ENCODE data around the gene TNNI2. TPM values are rescaled to one million over a fixed set of nuclear protein-coding genes. Genes with fewer than 3 reads are reported as not detected.

Gene TNNI2
- total RNA-seq, 1 experiment from 2014 or later = 7.8 TPM

DNA sequence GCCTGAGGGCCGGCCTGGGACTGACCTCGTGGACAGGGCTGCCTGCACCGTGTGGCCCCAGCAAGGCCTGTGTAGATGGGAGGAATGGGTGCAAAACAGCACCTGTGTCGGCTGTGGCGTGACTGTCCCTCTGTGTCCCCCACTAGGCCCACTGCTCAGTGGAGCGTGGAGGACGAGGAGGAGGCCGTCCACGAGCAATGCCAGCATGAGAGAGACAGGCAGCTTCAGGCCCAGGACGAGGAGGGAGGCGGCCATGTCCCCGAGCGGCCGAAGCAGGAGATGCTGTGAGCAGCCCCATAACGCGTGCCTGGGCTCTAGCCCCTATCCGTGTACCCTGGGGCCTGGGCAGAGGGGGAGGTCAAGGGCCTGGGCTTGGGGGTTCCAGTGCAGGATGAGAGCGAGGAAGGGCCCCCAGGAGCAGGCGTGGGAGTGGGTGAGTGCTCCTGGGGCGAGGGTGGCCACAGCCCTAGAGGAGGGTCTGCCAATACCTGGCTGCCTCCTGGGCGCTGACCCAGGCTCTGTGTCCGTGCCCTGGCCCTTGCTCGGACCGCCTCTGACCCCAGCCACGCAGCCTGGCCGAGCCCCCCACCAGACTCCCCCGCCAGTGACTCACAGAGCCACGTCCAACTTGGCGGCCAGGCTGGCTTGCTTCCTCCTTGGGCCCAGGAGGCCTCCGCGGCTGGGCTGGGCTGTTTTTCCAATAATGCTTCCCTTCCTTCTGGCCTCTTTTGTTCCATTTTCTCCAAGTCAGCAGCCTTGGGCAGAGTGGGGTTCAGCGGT is 41.4 kb downstream of the TNNI2 start:
- TF ChIP-seq EZH2 (IDR thresholded peaks at IDR 0.05; ENCODE audit: low read depth) = no peak
- TF ChIP-seq, protein P1, sequence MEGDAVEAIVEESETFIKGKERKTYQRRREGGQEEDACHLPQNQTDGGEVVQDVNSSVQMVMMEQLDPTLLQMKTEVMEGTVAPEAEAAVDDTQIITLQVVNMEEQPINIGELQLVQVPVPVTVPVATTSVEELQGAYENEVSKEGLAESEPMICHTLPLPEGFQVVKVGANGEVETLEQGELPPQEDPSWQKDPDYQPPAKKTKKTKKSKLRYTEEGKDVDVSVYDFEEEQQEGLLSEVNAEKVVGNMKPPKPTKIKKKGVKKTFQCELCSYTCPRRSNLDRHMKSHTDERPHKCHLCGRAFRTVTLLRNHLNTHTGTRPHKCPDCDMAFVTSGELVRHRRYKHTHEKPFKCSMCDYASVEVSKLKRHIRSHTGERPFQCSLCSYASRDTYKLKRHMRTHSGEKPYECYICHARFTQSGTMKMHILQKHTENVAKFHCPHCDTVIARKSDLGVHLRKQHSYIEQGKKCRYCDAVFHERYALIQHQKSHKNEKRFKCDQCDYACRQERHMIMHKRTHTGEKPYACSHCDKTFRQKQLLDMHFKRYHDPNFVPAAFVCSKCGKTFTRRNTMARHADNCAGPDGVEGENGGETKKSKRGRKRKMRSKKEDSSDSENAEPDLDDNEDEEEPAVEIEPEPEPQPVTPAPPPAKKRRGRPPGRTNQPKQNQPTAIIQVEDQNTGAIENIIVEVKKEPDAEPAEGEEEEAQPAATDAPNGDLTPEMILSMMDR (conservative IDR thresholded peaks at IDR 0.05) = no peak
- Histone ChIP-seq H3K27ac (no peak overlapping the region), H3K79me2 (ENCODE audit: low read depth) (no peaks in the 10 kb centered on the region), H3F3A (ENCODE audit: insufficient read depth, low read depth) (no peaks in the 10 kb centered on the region), H3K4me2 (no peak overlapping the region), H3K9me3 (ENCODE audit: insufficient read depth, low read depth) (no peaks in the 10 kb centered on the region), H3K4me3 (no peak overlapping the region), H3K9me2 (ENCODE audit: insufficient read depth) (no peaks in the 10 kb centered on the region), H3K4me1 (replicated peaks; ENCODE audit: insufficient read depth) (no peaks in the 10 kb centered on the region), H4K20me1 (ENCODE audit: insufficient read depth) (no peaks in the 10 kb centered on the region), H3K27me3 (ENCODE audit: insufficient read depth, low read depth) (peaks cover 5% of the 10 kb centered on the region; the same call in 1 of the 2 replicates), H2AFZ (no peak overlapping the region), H3K36me3 (ENCODE audit: low read depth) (no peaks in the 10 kb centered on the region)
- CTCF ChIA-PET = no interaction called here
- POLR2A ChIA-PET (ENCODE audit: unreplicated experiment) = no interaction called here
- intact Hi-C loops (cut with micrococcal nuclease; ENCODE audit: unreplicated experiment) = loop anchor here (5.0 kb wide), 1 partner anchor 188 kb away; no protein-coding TSS in a partner anchor
- no peak for DNase-seq
- BruUV-seq (replicated peaks) = no TSS peak

DNA sequence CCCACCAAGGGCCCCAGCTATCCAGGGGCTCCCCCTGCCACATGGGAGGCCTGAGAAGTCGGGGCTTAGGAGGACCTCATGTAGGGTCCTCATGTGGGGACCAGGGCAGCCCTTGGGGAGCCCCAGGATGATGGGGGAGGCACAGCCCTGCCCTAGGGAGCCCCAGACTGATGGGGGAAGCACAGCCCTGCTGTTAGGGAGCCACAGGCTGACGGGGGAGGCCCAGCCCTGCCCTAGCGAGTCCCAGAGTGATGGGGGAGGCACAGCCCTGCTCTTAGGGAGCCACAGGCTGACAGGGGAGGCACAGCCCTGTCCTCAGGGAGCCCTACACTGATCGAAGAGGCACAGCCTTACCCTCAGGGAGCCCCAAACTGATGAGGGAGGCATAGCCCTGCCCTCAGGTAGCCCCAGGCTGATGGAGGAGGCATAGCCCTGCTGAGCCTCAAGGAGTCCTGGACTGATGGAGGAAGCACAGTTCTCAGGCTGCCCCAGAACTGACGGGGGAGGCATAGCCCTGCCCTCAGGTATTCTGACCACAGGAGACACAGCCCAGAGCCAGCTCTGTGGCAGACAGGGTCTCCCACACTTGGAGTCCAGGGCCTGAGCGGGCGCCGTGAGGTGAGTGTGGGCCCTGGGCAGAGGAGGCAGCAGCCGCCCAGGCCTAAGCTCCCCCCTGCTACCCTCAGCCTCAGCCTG is 42.1 kb downstream of the TNNI2 start:
- CTCF ChIA-PET = interaction anchor here (0.7 to 1.2 kb wide), 2 partner anchors 269 to 286 kb away, joined by 3 to 7 read pairs; no protein-coding TSS in a partner anchor
- Histone ChIP-seq H3K4me2 (no peak overlapping the region), H3K36me3 (ENCODE audit: low read depth) (no peaks in the 10 kb centered on the region), H3K4me1 (replicated peaks; ENCODE audit: insufficient read depth) (no peaks in the 10 kb centered on the region), H3F3A (ENCODE audit: insufficient read depth, low read depth) (no peaks in the 10 kb centered on the region), H2AFZ (no peak overlapping the region), H3K79me2 (ENCODE audit: low read depth) (no peaks in the 10 kb centered on the region), H3K9me2 (ENCODE audit: insufficient read depth) (no peaks in the 10 kb centered on the region), H3K27me3 (ENCODE audit: insufficient read depth, low read depth) (peaks cover 11% of the 10 kb centered on the region; the same call in 1 of the 2 replicates), H3K9me3 (ENCODE audit: insufficient read depth, low read depth) (no peaks in the 10 kb centered on the region), H3K27ac (no peak overlapping the region), H4K20me1 (ENCODE audit: insufficient read depth) (no peaks in the 10 kb centered on the region), H3K4me3 (no peak overlapping the region)
- intact Hi-C loops (cut with micrococcal nuclease; ENCODE audit: unreplicated experiment) = no loop called here
- no peak for TF ChIP-seq EZH2 (IDR thresholded peaks at IDR 0.05; ENCODE audit: low read depth)
- TF ChIP-seq, protein P1 (conservative IDR thresholded peaks at IDR 0.05) = no peak
- BruUV-seq (replicated peaks) = no TSS peak
- POLR2A ChIA-PET (ENCODE audit: unreplicated experiment) = no interaction called here
- no peak for DNase-seq

DNA sequence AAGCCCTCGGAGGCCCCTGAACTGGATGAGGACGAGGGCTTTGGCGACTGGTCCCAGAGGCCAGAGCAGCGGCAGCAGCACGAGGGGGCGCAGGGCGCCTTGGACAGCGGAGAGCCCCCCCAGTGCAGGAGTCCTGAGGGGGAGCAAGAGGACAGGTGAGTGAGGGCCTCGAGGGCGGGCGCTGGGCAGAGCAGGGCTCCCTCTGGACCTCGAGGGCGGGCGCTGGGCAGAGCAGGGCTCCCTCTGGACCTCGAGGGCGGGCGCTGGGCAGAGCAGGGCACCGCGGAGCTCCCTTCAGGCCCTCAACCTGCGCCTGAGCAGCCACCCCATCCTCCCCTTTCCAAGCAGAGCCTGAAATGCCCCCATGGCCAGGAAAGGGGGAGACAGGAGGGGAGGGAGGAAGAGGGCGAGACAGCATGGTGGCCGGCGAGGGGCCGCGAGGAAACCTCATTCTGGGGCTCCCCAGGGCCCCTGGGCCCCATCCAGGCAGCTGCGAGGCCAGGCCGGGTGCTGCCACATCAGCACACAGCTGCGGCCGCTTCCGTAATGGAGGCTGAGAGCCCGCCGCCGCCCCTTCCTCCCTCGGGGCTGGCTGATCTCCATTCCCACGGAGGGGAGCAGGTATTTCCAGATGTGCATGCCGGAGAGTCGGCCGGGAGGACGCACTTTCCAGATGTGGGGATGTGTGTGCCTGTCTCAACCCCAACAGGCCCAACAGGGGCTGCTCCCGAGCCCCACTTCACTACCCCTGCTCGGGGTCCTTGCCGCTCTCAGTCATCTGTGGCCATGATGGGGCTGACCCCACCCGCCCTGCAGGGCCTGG is 42.9 kb downstream of the TNNI2 start:
- BruUV-seq (replicated peaks) = no TSS peak
- ChIA-PET POLR2A (ENCODE audit: unreplicated experiment) (interaction anchor here (0.6 kb wide), 1 partner anchor 269 kb away, joined by 3 read pairs; no protein-coding TSS in a partner anchor), CTCF (interaction anchor here (0.5 to 1.7 kb wide), 5 partner anchors 97 to 287 kb away, joined by 3 to 8 read pairs (median 6); no protein-coding TSS in a partner anchor)
- DNase-seq = no peak
- H3K27ac ChIP-seq = no peak overlapping the region
- intact Hi-C loops (cut with micrococcal nuclease; ENCODE audit: unreplicated experiment) = loop anchor here (2.0 kb wide), 2 partner anchors 45 to 269 kb away; no protein-coding TSS in a partner anchor
- no peaks in the 10 kb centered on the region for H3F3A ChIP-seq (ENCODE audit: insufficient read depth, low read depth)
- H3K4me3 ChIP-seq = no peak overlapping the region
- no peaks in the 10 kb centered on the region for H3K4me1 ChIP-seq (replicated peaks; ENCODE audit: insufficient read depth)
- no peaks in the 10 kb centered on the region for H3K9me3 ChIP-seq (ENCODE audit: insufficient read depth, low read depth)
- H3K27me3 ChIP-seq (ENCODE audit: insufficient read depth, low read depth) = peaks cover 15% of the 10 kb centered on the region; the same call in 1 of the 2 replicates
- H3K36me3 ChIP-seq (ENCODE audit: low read depth) = no peaks in the 10 kb centered on the region
- no peak overlapping the region for H2AFZ ChIP-seq
- no peaks in the 10 kb centered on the region for H3K9me2 ChIP-seq (ENCODE audit: insufficient read depth)
- TF ChIP-seq, protein P1 (conservative IDR thresholded peaks at IDR 0.05) = no peak
- TF ChIP-seq EZH2 (IDR thresholded peaks at IDR 0.05; ENCODE audit: low read depth) = no peak
- H4K20me1 ChIP-seq (ENCODE audit: insufficient read depth) = no peaks in the 10 kb centered on the region
- H3K79me2 ChIP-seq (ENCODE audit: low read depth) = no peaks in the 10 kb centered on the region
- no peak overlapping the region for H3K4me2 ChIP-seq

Data from PC-9 (cell line).